ENCODE measurements around the gene ATXN7L1. TPM values are rescaled to one million over a fixed set of nuclear protein-coding genes. Genes with fewer than 3 reads are reported as not detected.

Gene ATXN7L1
- total and polyA plus RNA-seq, 4 donors: 4.2 to 22.5 (median 8.5) TPM

GRCh38 chr7:105594034-105594433 lies 282.4 kb downstream of the ATXN7L1 start:
- 79 to 89% methylated on average over 3 of the region's 3 CpGs for WGBS, 2 donors

GRCh38 chr7:105591522-105591921 lies 284.9 kb downstream of the ATXN7L1 start:
- Histone ChIP-seq H3K9me3 (ENCODE audit: control insufficient read depth in 4 of 4, insufficient read depth in 3 of 4, low read length in 3 of 4) (no peaks in the 10 kb centered on the region), H3K9ac (ENCODE audit: insufficient read depth in 1 of 2, low read length in 2 of 2) (no peak overlapping the region), H3K36me3 (ENCODE audit: control insufficient read depth in 4 of 4, insufficient read depth in 4 of 4, low read length in 4 of 4) (no peaks in the 10 kb centered on the region), H3K27me3 (ENCODE audit: control insufficient read depth in 3 of 3, insufficient read depth in 3 of 3, low read length in 2 of 3) (no peaks in the 10 kb centered on the region), H3K4me1 (ENCODE audit: control insufficient read depth in 5 of 5, insufficient read depth in 5 of 5, low read length in 5 of 5) (peaks cover 0 to 3% (median 0%) of the 10 kb centered on the region in 5 donors), H3K4me3 (no peak overlapping the region), H3K27ac (ENCODE audit: low read depth in 1 of 2, low read length in 1 of 2) (no peak overlapping the region)
- no peak for DNase-seq
- no peak for TF ChIP-seq CTCF (IDR thresholded peaks at IDR 0.05; ENCODE audit: control extremely low read depth, extremely low read depth)
- 50 to 59% methylated on average over 2 of the region's 2 CpGs for WGBS, 2 donors
- ATAC-seq (ENCODE audit: insufficient read depth, low FRiP score): no peak

More at GRCh38 chr7:105594034-105594433, 282.4 kb downstream of the ATXN7L1 start:
- no peaks in the 10 kb centered on the region for H3K9me3 ChIP-seq (ENCODE audit: control insufficient read depth in 4 of 4, insufficient read depth in 3 of 4, low read length in 3 of 4)
- DNase-seq (no peak), ATAC-seq (ENCODE audit: insufficient read depth, low FRiP score) (no peak)
- H3K4me1 ChIP-seq (ENCODE audit: control insufficient read depth in 5 of 5, insufficient read depth in 5 of 5, low read length in 5 of 5): peaks cover 0 to 2% (median 0%) of the 10 kb centered on the region in 5 donors
- no peak for TF ChIP-seq CTCF (IDR thresholded peaks at IDR 0.05; ENCODE audit: control extremely low read depth, extremely low read depth)
- H3K27me3 ChIP-seq (ENCODE audit: control insufficient read depth in 3 of 3, insufficient read depth in 3 of 3, low read length in 2 of 3): no peaks in the 10 kb centered on the region
- H3K4me3 ChIP-seq: no peak overlapping the region
- no peak overlapping the region for H3K27ac ChIP-seq (ENCODE audit: low read depth in 1 of 2, low read length in 1 of 2)
- no peak overlapping the region for H3K9ac ChIP-seq (ENCODE audit: insufficient read depth in 1 of 2, low read length in 2 of 2)
- H3K36me3 ChIP-seq (ENCODE audit: control insufficient read depth in 4 of 4, insufficient read depth in 4 of 4, low read length in 4 of 4): no peaks in the 10 kb centered on the region

GRCh38 chr7:105590793-105591192 lies 285.6 kb downstream of the ATXN7L1 start:
- H3K4me3 ChIP-seq: no peak overlapping the region
- H3K9ac ChIP-seq (ENCODE audit: insufficient read depth in 1 of 2, low read length in 2 of 2): no peak overlapping the region
- H3K4me1 ChIP-seq (ENCODE audit: control insufficient read depth in 5 of 5, insufficient read depth in 5 of 5, low read length in 5 of 5): peaks cover 0 to 3% (median 0%) of the 10 kb centered on the region in 5 donors
- H3K27ac ChIP-seq (ENCODE audit: low read depth in 1 of 2, low read length in 1 of 2): no peak overlapping the region
- no peaks in the 10 kb centered on the region for H3K9me3 ChIP-seq (ENCODE audit: control insufficient read depth in 4 of 4, insufficient read depth in 3 of 4, low read length in 3 of 4)
- H3K27me3 ChIP-seq (ENCODE audit: control insufficient read depth in 3 of 3, insufficient read depth in 3 of 3, low read length in 2 of 3): no peaks in the 10 kb centered on the region
- no peaks in the 10 kb centered on the region for H3K36me3 ChIP-seq (ENCODE audit: control insufficient read depth in 4 of 4, insufficient read depth in 4 of 4, low read length in 4 of 4)
- no peak for ATAC-seq (ENCODE audit: insufficient read depth, low FRiP score)
- no peak for TF ChIP-seq CTCF (IDR thresholded peaks at IDR 0.05; ENCODE audit: control extremely low read depth, extremely low read depth)
- 91 to 95% methylated on average over 5 of the region's 5 CpGs for WGBS, 2 donors
- DNase-seq: no peak

Measured in lung (tissue), 12 donors.